NCI-H187 (cell line): ENCODE data around the gene PTGS1.

Experiments
- DNase-seq, 2 experiments: peaks; one replicate each; lab custom pipeline; 2025; lab: John Stamatoyannopoulos, UW

PTGS1 gene

GRCh38 chr9:122374885-122375420 is 4.1 kb downstream of the PTGS1 start:
- no peak for DNase-seq

GRCh38 chr9:122376796-122377195 is 6.0 kb downstream of the PTGS1 start:
- no peak for DNase-seq

GRCh38 chr9:122377241-122378164 is 6.7 kb downstream of the PTGS1 start:
- no peak for DNase-seq

GRCh38 chr9:122378236-122378635 is 7.4 kb downstream of the PTGS1 start:
- DNase-seq = no peak

GRCh38 chr9:122379340-122379739 is 8.5 kb downstream of the PTGS1 start:
- DNase-seq = no peak

GRCh38 chr9:122380293-122380692 is 9.5 kb downstream of the PTGS1 start:
- no peak for DNase-seq

- no peak for DNase-seq
These were observed 10.6 kb downstream of the PTGS1 start for GRCh38 chr9:122381206-122381950.

- no peak for DNase-seq
These were observed 12.4 kb downstream of the PTGS1 start for GRCh38 chr9:122382901-122383850.

GRCh38 chr9:122383992-122384461 is 13.2 kb downstream of the PTGS1 start:
- no peak for DNase-seq

- no peak for DNase-seq
These were observed 15.6 kb downstream of the PTGS1 start for GRCh38 chr9:122386311-122386872.

GRCh38 chr9:122387536-122387935 is 16.7 kb downstream of the PTGS1 start:
- no peak for DNase-seq

GRCh38 chr9:122389195-122389594 is 18.4 kb downstream of the PTGS1 start:
- no peak for DNase-seq

GRCh38 chr9:122389799-122390481 is 19.1 kb downstream of the PTGS1 start:
- DNase-seq = peak in 1 of 2 experiments; percentile 4

- DNase-seq = no peak
These were observed 21.5 kb downstream of the PTGS1 start for GRCh38 chr9:122392284-122392683.

GRCh38 chr9:122392714-122393113 is 21.9 kb downstream of the PTGS1 start:
- no peak for DNase-seq

GRCh38 chr9:122393284-122393983 is 22.6 kb downstream of the PTGS1 start:
- no peak for DNase-seq

GRCh38 chr9:122394265-122395125 is 23.7 kb downstream of the PTGS1 start:
- DNase-seq = no peak

- DNase-seq = no peak
These were observed 25.9 kb downstream of the PTGS1 start for GRCh38 chr9:122396614-122397148.

- no peak for DNase-seq
These were observed 26.9 kb downstream of the PTGS1 start for GRCh38 chr9:122397749-122398148.
